Liver (tissue), 9 donors: ENCODE data around the gene MEF2D. TPM values are rescaled to one million over a fixed set of nuclear protein-coding genes. Genes with fewer than 3 reads are reported as not detected.

Source experiments
- DNase-seq: peaks from one replicate; pipeline ENCODE4 v3.0.0-alpha.2; 2017; ENCODE audit warnings: low spot score
- H3K27ac ChIP-seq, 2 donors: one replicate each; pipeline ENCODE4 v1.7.0; 2013; ENCODE audit warnings: inconsistent platforms in 2 of 2, low read length in 2 of 2, control low read depth in 1 of 2, low read depth in 1 of 2, mild to moderate bottlenecking in 1 of 2
- H3K27me3 ChIP-seq, 4 donors: one replicate each; pipeline versions ENCODE4 v1.6.1 to v1.7.0; 2013; ENCODE audit warnings: low read length in 3 of 4, inconsistent platforms in 1 of 4, mild to moderate bottlenecking in 1 of 4, moderate library complexity in 1 of 4; ENCODE audit not compliant: control insufficient read depth in 4 of 4, insufficient read depth in 4 of 4
- H3K36me3 ChIP-seq, 4 donors: one replicate each; pipeline versions ENCODE4 v1.6.1 to v1.7.0; 2013; ENCODE audit warnings: low read length in 3 of 4, mild to moderate bottlenecking in 3 of 4, low read depth in 1 of 4, moderate library complexity in 1 of 4; ENCODE audit not compliant: control insufficient read depth in 4 of 4, insufficient read depth in 3 of 4
- H3K4me1 ChIP-seq, 4 donors: one replicate each; pipeline versions ENCODE4 v1.6.1 to v1.7.0; 2013; ENCODE audit warnings: low read length in 3 of 4, mild to moderate bottlenecking in 3 of 4, moderate library complexity in 1 of 4; ENCODE audit not compliant: control insufficient read depth in 4 of 4, insufficient read depth in 4 of 4
- H3K4me3 ChIP-seq, 3 donors: one replicate each; pipeline versions ENCODE4 v1.6.1 to v1.7.0; 2013; ENCODE audit warnings: low read length in 3 of 3, control low read depth in 1 of 3, low read depth in 1 of 3, mild to moderate bottlenecking in 1 of 3
- H3K9ac ChIP-seq, 2 donors: one replicate each; pipeline ENCODE4 v1.7.0; 2013; ENCODE audit warnings: low read length in 2 of 2, mild to moderate bottlenecking in 2 of 2, moderate library complexity in 2 of 2, control low read depth in 1 of 2, low read depth in 1 of 2
- H3K9me3 ChIP-seq, 4 donors: one replicate each; pipeline versions ENCODE4 v1.6.1 to v1.7.0; 2013; ENCODE audit warnings: low read length in 3 of 4; ENCODE audit not compliant: control insufficient read depth in 4 of 4
- EGR1 ChIP-seq, 2 donors: IDR thresholded peaks; 2 replicates each; pipeline ENCODE4 v1.6.1; 2016 to 2018; ENCODE audit warnings: antibody characterized with exemption in 2 of 2, low read depth in 2 of 2
- FOXA1 ChIP-seq: IDR thresholded peaks from 2 replicates; pipeline ENCODE4 v1.6.1; 2016; ENCODE audit warnings: antibody characterized with exemption
- FOXA2 ChIP-seq: IDR thresholded peaks from 2 replicates; pipeline ENCODE4 v1.6.1; 2016; ENCODE audit warnings: antibody characterized with exemption
- GABPA ChIP-seq, 2 donors: IDR thresholded peaks in 1 of 2; conservative IDR thresholded peaks in 1 of 2; 2 replicates each; pipeline ENCODE4 v1.6.1; 2016; ENCODE audit warnings: antibody characterized with exemption in 2 of 2, mild to moderate bottlenecking in 1 of 2, moderate library complexity in 1 of 2
- HNF4A ChIP-seq, 2 donors: conservative IDR thresholded peaks; 2 replicates each; pipeline ENCODE4 v1.6.1; 2016; ENCODE audit warnings: antibody characterized with exemption in 2 of 2, mild to moderate bottlenecking in 2 of 2
- HNF4G ChIP-seq: IDR thresholded peaks from 2 replicates; pipeline ENCODE4 v1.6.1; 2016; ENCODE audit warnings: antibody characterized with exemption
- NR2F2 ChIP-seq: IDR thresholded peaks from 2 replicates; pipeline ENCODE4 v1.6.1; 2016; ENCODE audit warnings: antibody characterized with exemption
- SP1 ChIP-seq: IDR thresholded peaks from 2 replicates; pipeline ENCODE4 v1.6.1; 2018; ENCODE audit warnings: antibody characterized with exemption, mild to moderate bottlenecking
- TAF1 ChIP-seq: conservative IDR thresholded peaks from 2 replicates; pipeline ENCODE4 v1.6.1; 2016; ENCODE audit warnings: antibody characterized with exemption, mild to moderate bottlenecking
- YY1 ChIP-seq: IDR thresholded peaks from 2 replicates; pipeline ENCODE4 v1.6.1; 2016; ENCODE audit warnings: antibody characterized with exemption, mild to moderate bottlenecking
- WGBS: extraction: QIAGEN DNeasy Blood & Tissue Kit; methylation state at CpG from one replicate; pipeline ENCODE4 v1.1.7; 2013; 5-methylcytosine and 5-hydroxymethylcytosine counted together
- polyA plus RNA-seq, 2 donors: library from polyadenylated mRNA; stranded (reverse) in 1 of 2; unstranded in 1 of 2; fragments of 200-250 nt in 1 of 2; fragments of >200 nt in 1 of 2; fragmentation: Nextera tagmentation in 1 of 2; extraction: Ambion mirVana in 1 of 2; gene quantifications; one replicate each; pipeline versions ENCODE4 v1.2.1 to v1.2.3, GENCODE V29; 2013 to 2015
- total RNA-seq, 2 donors: library from RNA; depleted of rRNA; stranded (reverse); fragments of >200 nt; gene quantifications; one replicate each; pipeline ENCODE4 v1.2.3, GENCODE V29; 2014
- TF ChIP-seq, protein P1 (sequence below): IDR thresholded peaks from 2 replicates; pipeline ENCODE4 v1.6.1; 2016; ENCODE audit warnings: antibody characterized with exemption
- TF ChIP-seq, protein P2 (sequence below): IDR thresholded peaks from 2 replicates; pipeline ENCODE4 v1.6.1; 2016; ENCODE audit warnings: antibody characterized with exemption
- donor health status: healthy.
- donor health status: healthy.
- donor health status: healthy.
- donor health status: healthy.
- donor health status: healthy.

The MEF2D gene
- total and polyA plus RNA-seq, 4 donors, result 3.4 to 7.6 (median 5.5) TPM

DNA sequence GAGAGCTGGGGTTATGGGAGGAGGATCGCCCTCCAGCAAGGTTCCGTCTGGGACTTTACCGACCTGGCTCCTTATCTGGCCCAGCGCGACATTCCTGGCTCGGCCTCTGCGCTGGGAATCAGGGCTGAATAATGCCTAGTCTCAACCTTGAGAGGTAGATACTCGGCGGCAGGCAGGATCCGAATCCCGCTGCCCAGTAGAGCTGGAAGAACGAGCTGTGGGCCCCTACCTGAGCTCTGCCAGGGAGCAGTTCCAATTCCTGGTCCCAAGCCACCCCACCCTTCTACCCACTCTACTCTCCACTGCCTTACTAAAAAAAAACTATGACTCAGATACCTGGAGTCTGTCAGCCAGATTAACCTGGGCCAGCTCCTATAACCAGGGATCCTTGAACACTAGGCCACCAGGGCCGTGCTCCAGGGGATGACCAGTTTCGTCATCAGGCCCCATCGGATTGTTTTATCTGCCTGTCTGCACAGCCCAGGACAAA is 77.9 kb downstream of the MEF2D start (continued):
- no peak for TF ChIP-seq HNF4G
- no peak for TF ChIP-seq FOXA1
- TF ChIP-seq, protein P1, sequence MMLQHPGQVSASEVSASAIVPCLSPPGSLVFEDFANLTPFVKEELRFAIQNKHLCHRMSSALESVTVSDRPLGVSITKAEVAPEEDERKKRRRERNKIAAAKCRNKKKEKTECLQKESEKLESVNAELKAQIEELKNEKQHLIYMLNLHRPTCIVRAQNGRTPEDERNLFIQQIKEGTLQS, result no peak
- TF ChIP-seq, protein P2, sequence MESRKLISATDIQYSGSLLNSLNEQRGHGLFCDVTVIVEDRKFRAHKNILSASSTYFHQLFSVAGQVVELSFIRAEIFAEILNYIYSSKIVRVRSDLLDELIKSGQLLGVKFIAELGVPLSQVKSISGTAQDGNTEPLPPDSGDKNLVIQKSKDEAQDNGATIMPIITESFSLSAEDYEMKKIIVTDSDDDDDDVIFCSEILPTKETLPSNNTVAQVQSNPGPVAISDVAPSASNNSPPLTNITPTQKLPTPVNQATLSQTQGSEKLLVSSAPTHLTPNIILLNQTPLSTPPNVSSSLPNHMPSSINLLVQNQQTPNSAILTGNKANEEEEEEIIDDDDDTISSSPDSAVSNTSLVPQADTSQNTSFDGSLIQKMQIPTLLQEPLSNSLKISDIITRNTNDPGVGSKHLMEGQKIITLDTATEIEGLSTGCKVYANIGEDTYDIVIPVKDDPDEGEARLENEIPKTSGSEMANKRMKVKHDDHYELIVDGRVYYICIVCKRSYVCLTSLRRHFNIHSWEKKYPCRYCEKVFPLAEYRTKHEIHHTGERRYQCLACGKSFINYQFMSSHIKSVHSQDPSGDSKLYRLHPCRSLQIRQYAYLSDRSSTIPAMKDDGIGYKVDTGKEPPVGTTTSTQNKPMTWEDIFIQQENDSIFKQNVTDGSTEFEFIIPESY, result no peak
- no peak for TF ChIP-seq GABPA (IDR thresholded peaks at IDR 0.05 in 1 of 2, conservative IDR thresholded peaks at IDR 0.05 in 1 of 2)
- no peak for TF ChIP-seq FOXA2

DNA sequence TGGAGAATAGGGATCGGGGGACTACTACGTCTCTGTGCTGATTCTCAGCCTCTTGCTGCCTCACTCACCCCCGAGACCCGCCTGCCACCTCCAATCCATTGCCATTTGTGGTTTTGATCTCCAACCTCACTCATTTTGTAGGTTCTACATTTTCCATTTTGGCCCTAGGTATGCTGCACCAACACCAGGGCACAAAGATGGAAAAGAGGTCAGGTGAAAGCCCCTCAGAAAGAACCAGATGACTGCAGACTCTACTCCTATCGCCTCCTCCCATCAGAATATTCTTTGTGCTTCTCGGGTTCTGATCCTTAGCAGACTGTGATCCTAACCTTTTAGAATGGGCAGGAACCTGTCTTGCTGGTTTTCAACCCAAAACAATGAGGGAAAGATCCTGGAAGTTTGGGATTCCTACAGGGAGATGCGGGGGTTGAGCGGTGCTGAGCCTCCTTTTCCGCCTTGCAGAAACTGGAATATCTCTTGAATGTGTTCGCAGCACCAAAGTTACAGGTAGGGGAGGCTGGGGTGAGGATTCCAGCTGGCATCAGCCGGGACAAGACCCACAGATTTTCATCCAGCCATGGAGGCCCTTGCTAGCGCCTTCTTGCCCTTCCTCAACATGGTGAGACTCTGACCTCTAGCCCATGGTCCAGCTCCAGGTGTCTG is 78.5 kb downstream of the MEF2D start:
- 21% methylated on average over 12 of the region's 12 CpGs for WGBS
- Histone ChIP-seq H3K4me3 (peak overlapping the region in 1 of 3 donors; percentile 33), H3K4me1 (peaks cover 7 to 17% (median 14%) of the 10 kb centered on the region in 4 donors), H3K36me3 (no peaks in the 10 kb centered on the region), H3K27me3 (peaks cover 2 to 21% (median 10%) of the 10 kb centered on the region in 4 donors), H3K27ac (no peak overlapping the region), H3K9ac (no peak overlapping the region), H3K9me3 (no peaks in the 10 kb centered on the region)
- no peak for DNase-seq
- no peak for TF ChIP-seq HNF4A (conservative IDR thresholded peaks at IDR 0.05)
- no peak for TF ChIP-seq HNF4G
- TF ChIP-seq TAF1, result no peak
- TF ChIP-seq YY1, result no peak
- no peak for TF ChIP-seq EGR1 (IDR thresholded peaks at IDR 0.05; ENCODE audit: low read depth in 2 of 2)
- TF ChIP-seq GABPA (IDR thresholded peaks at IDR 0.05 in 1 of 2, conservative IDR thresholded peaks at IDR 0.05 in 1 of 2), result no peak
- TF ChIP-seq, protein P2, result no peak
- no peak for TF ChIP-seq NR2F2

DNA sequence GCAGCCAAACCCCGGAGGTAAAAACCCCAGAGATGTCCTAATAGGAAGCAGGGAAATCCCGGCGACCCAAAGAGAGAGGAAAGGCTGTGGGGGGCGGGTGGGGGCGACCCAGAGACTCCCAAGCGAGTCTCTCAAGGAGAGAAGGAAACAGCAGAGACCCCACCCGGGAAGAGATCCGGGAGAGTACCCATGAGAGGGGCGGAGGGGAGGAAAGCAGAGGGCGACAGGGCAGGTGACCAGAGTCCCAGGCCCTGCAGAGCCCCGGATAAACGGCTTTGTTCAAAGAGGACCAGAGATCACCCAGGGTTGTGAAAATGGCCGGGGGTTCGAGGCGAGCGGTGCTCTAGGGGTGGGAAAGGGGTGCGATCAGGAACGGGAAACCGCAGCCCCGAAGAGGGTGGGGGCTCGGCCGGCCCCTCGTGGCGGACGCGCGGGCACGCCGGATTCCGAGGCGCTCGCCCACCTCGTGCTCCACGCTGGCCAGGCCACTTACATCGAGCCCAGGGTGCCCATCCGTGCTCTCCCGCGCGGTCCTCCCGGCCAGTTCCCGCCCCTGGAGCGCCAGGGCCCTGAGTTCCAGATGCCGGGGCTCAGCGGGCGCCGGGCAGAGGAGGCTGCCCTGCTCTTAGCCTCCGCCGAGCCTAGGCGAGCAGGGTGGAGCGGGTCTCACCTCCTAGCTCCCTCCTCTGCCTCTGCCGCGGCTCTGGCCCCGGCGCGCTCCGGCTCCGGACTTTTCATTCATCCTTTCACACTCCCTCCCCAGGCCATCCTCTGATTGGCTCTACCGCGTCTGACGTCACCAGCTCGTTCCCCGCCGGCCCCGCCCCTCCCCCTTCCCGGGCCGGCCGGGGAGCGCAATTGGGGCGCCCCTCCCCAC is 79.3 kb downstream of the MEF2D start:
- H3K27ac ChIP-seq, result no peak overlapping the region
- peaks cover 0 to 21% (median 10%) of the 10 kb centered on the region in 4 donors for H3K27me3 ChIP-seq
- peaks cover 7 to 17% (median 14%) of the 10 kb centered on the region in 4 donors for H3K4me1 ChIP-seq
- no peak overlapping the region for H3K9ac ChIP-seq
- TF ChIP-seq TAF1 (no peak), SP1 (peak; percentile 39)
- DNase-seq, result peak; percentile 65
- 4% methylated on average over 69 of the region's 69 CpGs for WGBS
- H3K9me3 ChIP-seq, result no peaks in the 10 kb centered on the region
- H3K36me3 ChIP-seq, result no peaks in the 10 kb centered on the region
- H3K4me3 ChIP-seq, result peak overlapping the region in 1 of 3 donors; percentile 33
